Loucy (cell line): ENCODE results near the gene HMCN1.

Experiments
- H2AFZ ChIP-seq: fragments of 200-600 bp; sonication (generic); 2 replicates; pipeline ENCODE4 v1.6.0; 2016; ENCODE audit warnings: antibody characterized with exemption, mild to moderate bottlenecking, low read length, moderate library complexity
- H3F3A ChIP-seq: fragments of 200-600 bp; 2 replicates; pipeline ENCODE4 v1.6.0; 2016; ENCODE audit warnings: antibody characterized with exemption, low read depth, mild to moderate bottlenecking
- H3K27me3 ChIP-seq: fragments of 200-600 bp; sonication (generic); 2 replicates; pipeline ENCODE4 v1.6.1; 2014; ENCODE audit warnings: low read length, mild to moderate bottlenecking; ENCODE audit not compliant: insufficient read depth, poor library complexity, severe bottlenecking
- H3K36me3 ChIP-seq: fragments of 200-600 bp; sonication (generic); 2 replicates; pipeline ENCODE4 v1.6.1; 2016; ENCODE audit warnings: low read length; ENCODE audit not compliant: insufficient read depth
- H3K4me1 ChIP-seq: fragments of 200-600 bp; sonication (generic); 2 replicates; pipeline ENCODE4 v1.5.1; 2014; ENCODE audit warnings: low read length, mild to moderate bottlenecking; ENCODE audit not compliant: insufficient read depth, poor library complexity, severe bottlenecking
- H3K4me2 ChIP-seq: fragments of 200-600 bp; sonication (generic); 2 replicates; pipeline ENCODE4 v1.6.0; 2014; ENCODE audit warnings: antibody characterized with exemption, low read length, low read depth, mild to moderate bottlenecking; ENCODE audit not compliant: poor library complexity, severe bottlenecking
- H3K4me3 ChIP-seq: fragments of 200-600 bp; sonication (generic); 2 replicates; pipeline ENCODE4 v1.5.1; 2014; ENCODE audit warnings: low read length, mild to moderate bottlenecking, mixed read lengths; ENCODE audit not compliant: poor library complexity, severe bottlenecking
- H3K79me2 ChIP-seq: fragments of 200-600 bp; sonication (generic); 2 replicates; pipeline ENCODE4 v1.6.1; 2014; ENCODE audit warnings: low read length; ENCODE audit not compliant: insufficient read depth
- H3K9ac ChIP-seq: fragments of 200-600 bp; sonication (generic); 2 replicates; pipeline ENCODE4 v1.6.0; 2014; ENCODE audit warnings: mild to moderate bottlenecking, low read depth, low read length, moderate library complexity; ENCODE audit not compliant: poor library complexity, severe bottlenecking
- H3K9me2 ChIP-seq: fragments of 200-600 bp; sonication (generic); replicated peaks from 2 replicates; pipeline ENCODE4 v1.6.1; 2016; ENCODE audit warnings: low read depth, low read length, mixed read lengths
- H3K9me3 ChIP-seq: fragments of 200-600 bp; sonication (generic); 2 replicates; pipeline ENCODE4 v1.6.1; 2014; ENCODE audit warnings: mild to moderate bottlenecking, antibody characterized with exemption, low read length, low read depth; ENCODE audit not compliant: insufficient read depth
- H4K20me1 ChIP-seq: fragments of 200-600 bp; sonication (generic); 2 replicates; pipeline ENCODE4 v1.6.0; 2014; ENCODE audit warnings: antibody characterized with exemption, low read length, mild to moderate bottlenecking; ENCODE audit not compliant: insufficient read depth, poor library complexity, severe bottlenecking
- CTCF ChIP-seq: fragments of 200-600 bp; sonication (generic); conservative IDR thresholded peaks from 2 replicates; pipeline ENCODE4 v1.5.1; 2014; ENCODE audit warnings: mild to moderate bottlenecking, antibody characterized with exemption, low read length
- EZH2phosphoT487 ChIP-seq: fragments of 200-600 bp; IDR thresholded peaks from 2 replicates; pipeline ENCODE4 v1.6.1; 2018; ENCODE audit warnings: antibody characterized with exemption, mild to moderate bottlenecking, moderate library complexity, borderline replicate concordance

Gene HMCN1

GRCh38 chr1:186122837-186123236 is 388.6 kb downstream of the HMCN1 start:
- no peaks in the 10 kb centered on the region for H3F3A ChIP-seq
- H3K79me2 ChIP-seq, result no peaks in the 10 kb centered on the region
- TF ChIP-seq EZH2phosphoT487 (no peak), CTCF (no peak)
- no peaks in the 10 kb centered on the region for H3K27me3 ChIP-seq
- no peaks in the 10 kb centered on the region for H3K36me3 ChIP-seq
- no peak overlapping the region for H2AFZ ChIP-seq
- H3K4me1 ChIP-seq, result no peaks in the 10 kb centered on the region
- H3K4me2 ChIP-seq, result no peak overlapping the region
- H3K9me2 ChIP-seq, result no peaks in the 10 kb centered on the region
- H3K9ac ChIP-seq, result no peak overlapping the region
- H3K4me3 ChIP-seq, result no peak overlapping the region
- no peaks in the 10 kb centered on the region for H3K9me3 ChIP-seq
- H4K20me1 ChIP-seq, result no peaks in the 10 kb centered on the region

DNA sequence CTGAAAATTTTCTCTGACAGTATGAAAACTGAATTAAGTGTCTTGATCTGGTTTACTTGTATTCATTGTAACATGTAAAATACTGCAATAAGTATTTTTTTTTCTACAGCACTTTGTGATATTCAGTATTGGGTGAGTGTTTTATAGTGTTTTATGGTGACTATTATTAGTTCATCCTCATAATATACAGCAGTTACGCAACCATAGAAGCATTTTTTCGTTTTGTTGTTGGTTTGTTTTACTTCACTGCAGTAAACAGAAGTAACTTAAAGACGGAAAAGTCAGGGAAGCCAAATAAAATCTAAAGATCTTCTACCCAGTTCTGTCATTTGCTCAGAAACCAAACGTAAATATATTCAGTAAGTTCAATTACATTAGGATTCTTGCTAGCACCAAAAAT is 390.8 kb downstream of the HMCN1 start:
- no peaks in the 10 kb centered on the region for H3K36me3 ChIP-seq
- H3K9me3 ChIP-seq, result no peaks in the 10 kb centered on the region
- TF ChIP-seq EZH2phosphoT487 (no peak), CTCF (no peak)
- H2AFZ ChIP-seq, result no peak overlapping the region
- no peaks in the 10 kb centered on the region for H3K79me2 ChIP-seq
- H3K9ac ChIP-seq, result no peak overlapping the region
- no peaks in the 10 kb centered on the region for H3K4me1 ChIP-seq
- no peak overlapping the region for H3K4me2 ChIP-seq
- no peaks in the 10 kb centered on the region for H3K27me3 ChIP-seq
- no peaks in the 10 kb centered on the region for H3F3A ChIP-seq
- no peaks in the 10 kb centered on the region for H3K9me2 ChIP-seq
- H3K4me3 ChIP-seq, result no peak overlapping the region
- no peaks in the 10 kb centered on the region for H4K20me1 ChIP-seq

- Histone ChIP-seq H3K9ac (no peak overlapping the region), H3K36me3 (no peaks in the 10 kb centered on the region)
Observed at GRCh38 chr1:186125511-186125910, 391.3 kb downstream of the HMCN1 start.

More at GRCh38 chr1:186125511-186125910, 391.3 kb downstream of the HMCN1 start:
- H3K79me2 ChIP-seq, result no peaks in the 10 kb centered on the region
- no peaks in the 10 kb centered on the region for H3K27me3 ChIP-seq
- no peaks in the 10 kb centered on the region for H3F3A ChIP-seq
- no peak overlapping the region for H3K4me3 ChIP-seq
- H2AFZ ChIP-seq, result no peak overlapping the region
- no peak overlapping the region for H3K4me2 ChIP-seq
- H3K9me2 ChIP-seq, result no peaks in the 10 kb centered on the region
- H3K9me3 ChIP-seq, result no peaks in the 10 kb centered on the region
- H3K4me1 ChIP-seq, result no peaks in the 10 kb centered on the region
- TF ChIP-seq CTCF, result no peak
- TF ChIP-seq EZH2phosphoT487, result no peak
- no peaks in the 10 kb centered on the region for H4K20me1 ChIP-seq
